GM18951 (cell line): ENCODE data around the gene RER1.

Source experiments
- POLR2A ChIP-seq: IDR thresholded peaks from 4 replicates; pipeline ENCODE4 v1.6.1; 2011; ENCODE audit warnings: mild to moderate bottlenecking; ENCODE audit not compliant: insufficient read length, insufficient read depth; ENCODE audit errors: extremely low read depth
- in situ Hi-C: fragments of 300-500 bp; cut with MboI; formaldehyde crosslinking; loops from one replicate; pipeline ENCODE4 v1.12.0; 2022; ENCODE audit warnings: low sequenced_read_pairs, mixed read lengths, inconsistent platforms; ENCODE audit not compliant: unreplicated experiment

The RER1 gene

GRCh38 chr1:2391041-2391930 lies at the start of gene RER1, which contains the start of gene MORN1:
Gene RER1 (plus strand): TSS chr1:2391841. CDS start chr1:2395791, 3,950 bp downstream.
Gene MORN1 (minus strand): TSS chr1:2391554. CDS start chr1:2391533, 21 bp downstream.
- peak; percentile 93 for TF ChIP-seq POLR2A
- in situ Hi-C loops = no loop called here

- in situ Hi-C loops = no loop called here
- TF ChIP-seq POLR2A = no peak
Observed at GRCh38 chr1:2342384-2343022, 49.1 kb upstream of the RER1 start.

GRCh38 chr1:2343023-2343935 lies 48.4 kb upstream of the RER1 start:
- no peak for TF ChIP-seq POLR2A
- in situ Hi-C loops = no loop called here

- TF ChIP-seq POLR2A = no peak
- in situ Hi-C loops = no loop called here
Observed at GRCh38 chr1:2344121-2344681, 47.4 kb upstream of the RER1 start.

GRCh38 chr1:2344744-2345296 lies 46.8 kb upstream of the RER1 start:
- TF ChIP-seq POLR2A = no peak
- in situ Hi-C loops = no loop called here

- in situ Hi-C loops = no loop called here
- no peak for TF ChIP-seq POLR2A
Observed at GRCh38 chr1:2345297-2346075, 46.2 kb upstream of the RER1 start.

- in situ Hi-C loops = no loop called here
Observed at GRCh38 chr1:2346691-2347408, 44.8 kb upstream of the RER1 start.

GRCh38 chr1:2347409-2347785 lies 44.2 kb upstream of the RER1 start:
- in situ Hi-C loops = no loop called here
- TF ChIP-seq POLR2A = no peak

More at GRCh38 chr1:2346691-2347408, 44.8 kb upstream of the RER1 start:
- no peak for TF ChIP-seq POLR2A

- no peak for TF ChIP-seq POLR2A
- in situ Hi-C loops = no loop called here
Observed at GRCh38 chr1:2347896-2348295, 43.7 kb upstream of the RER1 start.

GRCh38 chr1:2348346-2349325 lies 43.0 kb upstream of the RER1 start:
- no peak for TF ChIP-seq POLR2A
- in situ Hi-C loops = no loop called here

GRCh38 chr1:2349806-2350205 lies 41.8 kb upstream of the RER1 start:
- no peak for TF ChIP-seq POLR2A
- in situ Hi-C loops = no loop called here
